Stimulated activated CD4-positive, alpha-beta T cell treated with anti-CD3 and anti-CD28 coated beads, Interleukin-15, amount 100 ng/mL, for 1 hour (primary cell): Measurements from ENCODE around the gene SP100.
"Not testable (repeated sequence)": the region's sequence is repeated elsewhere in the genome, so short reads cannot be mapped to it uniquely, and the experiment has no call there.

Experiments
- DNase-seq, 2 donors: peaks; one replicate each; pipeline ENCODE4 v3.0.0-alpha.2; 2020; ENCODE audit warnings: low read depth in 1 of 2, low spot score in 1 of 2

SP100 gene

GRCh38 chr2:230457073-230457768 lies 41.2 kb downstream of the SP100 start:
- DNase-seq = no peak

GRCh38 chr2:230457793-230458192 lies 41.8 kb downstream of the SP100 start:
- DNase-seq = no peak

- no peak for DNase-seq
Observed at GRCh38 chr2:230459216-230459615, 43.2 kb downstream of the SP100 start.

GRCh38 chr2:230471074-230471473 lies 55.1 kb downstream of the SP100 start:
- no peak for DNase-seq

GRCh38 chr2:230472621-230473018 lies 56.6 kb downstream of the SP100 start:
- no peak for DNase-seq

- no peak for DNase-seq
Observed at GRCh38 chr2:230473378-230473777, 57.4 kb downstream of the SP100 start.

GRCh38 chr2:230475143-230475542 lies 59.1 kb downstream of the SP100 start:
- DNase-seq = no peak

GRCh38 chr2:230485801-230486341 lies 69.9 kb downstream of the SP100 start:
- no peak for DNase-seq

GRCh38 chr2:230491219-230491618 lies 75.2 kb downstream of the SP100 start:
- not testable (repeated sequence) for DNase-seq

GRCh38 chr2:230492107-230492506 lies 76.1 kb downstream of the SP100 start:
- DNase-seq = no peak

- DNase-seq = no peak
Observed at GRCh38 chr2:230494980-230495379, 79.0 kb downstream of the SP100 start.

- no peak for DNase-seq
Observed at GRCh38 chr2:230496891-230497290, 80.9 kb downstream of the SP100 start.

- DNase-seq = no peak
Observed at GRCh38 chr2:230498506-230499107, 82.6 kb downstream of the SP100 start.

GRCh38 chr2:230502593-230502992 lies 86.6 kb downstream of the SP100 start:
- DNase-seq = no peak

- no peak for DNase-seq
Observed at GRCh38 chr2:230503798-230504197, 87.8 kb downstream of the SP100 start.

- DNase-seq = no peak
Observed at GRCh38 chr2:230505162-230505561, 89.2 kb downstream of the SP100 start.

GRCh38 chr2:230512955-230513748 lies 97.2 kb downstream of the SP100 start:
- DNase-seq = no peak

- DNase-seq = no peak
Observed at GRCh38 chr2:230520061-230520874, 104.3 kb downstream of the SP100 start.

GRCh38 chr2:230520875-230521155 lies 104.8 kb downstream of the SP100 start:
- DNase-seq = no peak

- no peak for DNase-seq
Observed at GRCh38 chr2:230521386-230521785, 105.4 kb downstream of the SP100 start.

GRCh38 chr2:230525682-230526081 lies 109.7 kb downstream of the SP100 start:
- no peak for DNase-seq
